Cardiac fibroblast (primary cell): ENCODE data around the gene KASH5.

Experiments
- DNase-seq, 2 donors: peaks; one replicate each; pipeline versions ENCODE4 v3.0.0 to v3.0.0-alpha.2; 2010; ENCODE audit warnings: low read depth in 2 of 2
- H3K4me3 ChIP-seq, 2 donors: replicated peaks in 1 of 2; 1 replicate in 1 of 2; 2 replicates in 1 of 2; pipeline ENCODE4 v1.5.1; 2011; ENCODE audit warnings: low read depth in 2 of 2, low read length in 2 of 2, mild to moderate bottlenecking in 2 of 2, moderate library complexity in 1 of 2
- TF ChIP-seq, protein P1 (sequence below): IDR thresholded peaks from one replicate; pipeline ENCODE4 v1.5.1; 2011; ENCODE audit warnings: low read depth, mild to moderate bottlenecking, low read length, inconsistent platforms

Gene KASH5

DNA sequence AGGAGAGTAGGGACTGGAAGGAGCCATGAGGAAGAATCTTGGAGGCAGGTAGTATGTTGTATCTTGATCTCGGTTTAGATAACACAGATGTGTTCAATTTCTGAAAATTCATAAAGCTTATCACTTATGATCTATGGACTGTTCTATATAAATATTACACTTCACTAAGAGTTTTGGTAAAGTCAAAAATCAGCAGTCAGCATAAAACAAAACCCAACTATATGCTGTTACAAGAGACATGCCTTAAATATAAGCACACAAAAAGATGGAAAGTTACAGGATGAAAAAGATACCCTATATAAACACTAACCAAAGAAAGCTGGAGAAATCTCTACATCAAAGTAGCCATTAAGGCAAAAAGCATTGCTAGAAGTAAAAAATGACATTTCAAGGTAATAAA lies 4.5 kb upstream of the KASH5 start:
- no peak overlapping the region for H3K4me3 ChIP-seq
- DNase-seq = no peak
- TF ChIP-seq, protein P1, sequence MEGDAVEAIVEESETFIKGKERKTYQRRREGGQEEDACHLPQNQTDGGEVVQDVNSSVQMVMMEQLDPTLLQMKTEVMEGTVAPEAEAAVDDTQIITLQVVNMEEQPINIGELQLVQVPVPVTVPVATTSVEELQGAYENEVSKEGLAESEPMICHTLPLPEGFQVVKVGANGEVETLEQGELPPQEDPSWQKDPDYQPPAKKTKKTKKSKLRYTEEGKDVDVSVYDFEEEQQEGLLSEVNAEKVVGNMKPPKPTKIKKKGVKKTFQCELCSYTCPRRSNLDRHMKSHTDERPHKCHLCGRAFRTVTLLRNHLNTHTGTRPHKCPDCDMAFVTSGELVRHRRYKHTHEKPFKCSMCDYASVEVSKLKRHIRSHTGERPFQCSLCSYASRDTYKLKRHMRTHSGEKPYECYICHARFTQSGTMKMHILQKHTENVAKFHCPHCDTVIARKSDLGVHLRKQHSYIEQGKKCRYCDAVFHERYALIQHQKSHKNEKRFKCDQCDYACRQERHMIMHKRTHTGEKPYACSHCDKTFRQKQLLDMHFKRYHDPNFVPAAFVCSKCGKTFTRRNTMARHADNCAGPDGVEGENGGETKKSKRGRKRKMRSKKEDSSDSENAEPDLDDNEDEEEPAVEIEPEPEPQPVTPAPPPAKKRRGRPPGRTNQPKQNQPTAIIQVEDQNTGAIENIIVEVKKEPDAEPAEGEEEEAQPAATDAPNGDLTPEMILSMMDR = no peak

GRCh38 chr19:49389406-49389805 lies 1.4 kb downstream of the KASH5 start:
- DNase-seq = no peak
- no peak overlapping the region for H3K4me3 ChIP-seq
- TF ChIP-seq, protein P1 = no peak

DNA sequence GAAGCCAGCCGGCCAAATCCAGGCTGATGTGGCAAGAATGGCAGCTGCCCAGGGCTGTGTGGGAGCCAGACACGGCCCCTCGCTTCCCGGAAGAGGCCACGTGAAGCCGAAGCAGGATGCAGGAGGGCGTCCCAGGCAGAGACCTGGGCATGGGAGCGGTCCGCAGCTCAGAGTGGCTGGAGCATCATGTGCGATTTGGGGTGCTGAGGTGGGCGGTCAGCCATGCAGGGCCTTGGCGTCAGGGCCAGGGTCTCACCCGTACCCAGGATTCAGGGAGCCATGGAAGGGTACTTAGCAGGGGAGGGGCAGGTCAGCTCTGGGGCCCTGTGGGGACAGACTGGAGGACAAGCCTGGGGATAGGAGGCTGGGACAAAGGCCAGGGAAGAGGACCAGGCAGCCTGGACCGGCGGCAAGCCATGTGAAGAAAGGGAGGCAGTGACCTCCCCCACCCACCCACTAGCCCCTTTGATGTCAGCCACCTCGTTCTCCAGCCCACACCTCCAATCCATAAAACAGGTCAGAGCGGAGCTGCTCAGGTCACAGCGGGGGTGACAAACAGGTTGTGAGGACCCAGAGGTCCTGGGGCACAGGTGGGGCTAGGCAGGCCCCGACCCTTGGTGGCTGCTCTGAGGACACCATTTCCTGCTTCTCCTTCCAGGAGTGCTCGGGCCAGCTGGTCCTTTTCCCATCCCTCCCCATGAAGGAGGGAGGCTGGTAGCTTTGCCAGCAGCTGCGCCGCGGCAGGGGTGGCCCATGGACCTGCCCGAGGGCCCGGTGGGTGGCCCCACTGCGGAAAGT lies 2.3 kb downstream of the KASH5 start:
- no peak for DNase-seq
- no peak overlapping the region for H3K4me3 ChIP-seq

DNA sequence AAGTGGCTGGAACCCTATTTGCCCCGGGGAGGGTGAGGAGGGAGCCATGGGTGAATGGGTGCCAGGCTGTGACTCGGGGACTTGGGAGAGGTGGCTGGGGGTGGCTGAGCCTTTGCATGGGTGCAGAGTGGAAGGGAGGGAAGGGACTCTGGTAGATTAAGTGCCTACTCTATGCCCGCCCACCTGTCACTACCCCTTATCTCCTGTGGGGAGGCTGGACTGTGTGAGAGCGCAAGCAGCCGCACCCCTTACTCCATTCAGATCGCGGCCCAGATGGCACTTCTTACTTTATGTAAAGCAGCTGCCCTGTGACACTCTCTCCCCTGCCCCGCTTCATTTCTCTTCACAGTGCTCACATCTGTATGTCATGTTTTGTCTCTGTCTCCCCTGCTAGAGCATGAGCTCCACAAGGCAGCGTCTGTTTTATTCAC lies 2.9 kb downstream of the KASH5 start:
- TF ChIP-seq, protein P1 = no peak
- no peak for DNase-seq
- no peak overlapping the region for H3K4me3 ChIP-seq

More for the DNA sequence above, 2.3 kb downstream of the KASH5 start:
- TF ChIP-seq, protein P1 = no peak

DNA sequence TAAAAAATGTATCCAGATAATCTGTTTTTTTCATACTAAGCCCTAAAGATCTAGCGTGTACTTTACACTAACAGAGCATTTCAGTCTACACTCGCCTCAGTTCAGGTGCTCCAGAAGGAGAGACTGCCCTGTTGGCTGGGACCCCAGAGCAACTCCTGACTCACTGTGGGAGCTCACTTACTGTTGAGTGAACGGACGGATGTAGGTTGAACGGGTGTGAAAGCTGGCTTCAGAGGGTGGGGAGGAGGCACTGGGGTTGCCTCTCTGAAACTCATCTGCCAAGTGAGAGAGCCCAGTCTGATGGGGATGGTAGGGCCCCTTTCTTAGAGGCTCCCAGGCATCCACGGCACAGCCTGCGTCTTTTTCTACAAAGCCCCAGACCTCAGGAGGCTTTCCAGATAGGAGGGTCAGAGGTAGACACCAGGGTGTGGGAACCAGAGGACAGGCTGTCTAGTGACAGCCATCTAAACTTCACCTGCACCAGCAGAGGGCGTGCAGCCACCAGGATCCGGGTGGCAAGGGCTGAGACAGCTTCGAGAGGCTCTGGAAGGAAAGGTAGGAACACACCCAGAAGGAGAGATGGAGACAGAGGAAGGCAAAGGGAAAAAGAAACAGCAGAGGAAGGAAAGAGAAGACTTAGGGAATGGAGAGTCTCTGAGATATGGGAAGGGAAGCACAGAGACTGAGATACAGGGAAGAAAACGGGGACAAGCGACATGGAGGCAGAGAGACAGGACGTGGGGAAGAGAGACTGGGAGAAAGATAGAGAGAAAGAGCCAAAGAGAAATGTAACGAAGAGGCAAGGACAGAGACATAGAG lies 3.7 kb downstream of the KASH5 start:
- peak; percentile 73 to 79 for DNase-seq
- TF ChIP-seq, protein P1 = peak; percentile 84
- no peak overlapping the region for H3K4me3 ChIP-seq

DNA sequence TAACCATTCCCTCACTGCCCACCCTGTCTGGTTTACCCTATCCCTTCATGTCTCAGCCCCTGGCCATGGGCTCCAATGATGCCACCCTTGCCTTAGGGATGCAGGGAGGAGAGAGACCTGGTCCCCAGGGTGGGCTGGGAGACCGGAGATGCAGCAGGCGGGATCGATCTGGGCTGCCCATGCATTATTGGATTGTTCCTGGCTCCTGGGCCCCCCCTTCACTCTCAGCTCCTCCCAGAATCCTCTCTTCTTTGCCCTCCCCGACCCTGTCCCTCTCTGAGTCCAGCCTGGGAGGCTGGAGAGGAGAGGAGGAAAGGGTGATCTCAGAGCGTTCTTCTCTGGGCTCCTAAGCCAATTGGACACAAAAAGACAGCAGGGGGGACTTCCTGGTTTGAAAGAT lies 5.8 kb downstream of the KASH5 start:
- DNase-seq = no peak
- TF ChIP-seq, protein P1 = no peak
- no peak overlapping the region for H3K4me3 ChIP-seq
